Mucosa of rectum (tissue), 2 donors: ENCODE results near the gene ATL2.

Experiments
- H3K27ac ChIP-seq, 2 donors: one replicate each; pipeline ENCODE4 v1.7.0; 2013; ENCODE audit warnings: inconsistent platforms in 2 of 2, low read depth in 2 of 2, low read length in 2 of 2
- H3K27me3 ChIP-seq, 2 donors: one replicate each; pipeline ENCODE4 v1.7.0; 2013; ENCODE audit warnings: low read length in 2 of 2; ENCODE audit not compliant: control insufficient read depth in 2 of 2, insufficient read depth in 2 of 2
- H3K36me3 ChIP-seq, 2 donors: one replicate each; pipeline ENCODE4 v1.7.0; 2013; ENCODE audit warnings: low read length in 2 of 2; ENCODE audit not compliant: control insufficient read depth in 2 of 2, insufficient read depth in 2 of 2
- H3K4me1 ChIP-seq, 2 donors: one replicate each; pipeline ENCODE4 v1.7.0; 2013; ENCODE audit warnings: low read length in 2 of 2, mild to moderate bottlenecking in 1 of 2; ENCODE audit not compliant: control insufficient read depth in 2 of 2, insufficient read depth in 2 of 2
- H3K4me3 ChIP-seq, 2 donors: one replicate each; pipeline ENCODE4 v1.7.0; 2013; ENCODE audit warnings: low read length in 2 of 2
- H3K9ac ChIP-seq, 2 donors: one replicate each; pipeline ENCODE4 v1.7.0; 2013; ENCODE audit warnings: low read length in 2 of 2, low read depth in 1 of 2, mild to moderate bottlenecking in 1 of 2
- H3K9me3 ChIP-seq, 2 donors: one replicate each; pipeline ENCODE4 v1.7.0; 2013; ENCODE audit warnings: low read length in 2 of 2; ENCODE audit not compliant: control insufficient read depth in 2 of 2
- donor health status: healthy.
- donor health status: Normal muscosa, but diverticular disease.

ATL2 gene

GRCh38 chr2:38377050-38377828 is at the start of gene ATL2:
Gene ATL2, minus strand, starts transcription at chr2:38377273. Its CDS starts 13 bp downstream, at chr2:38377260.
- H3K4me1 ChIP-seq, result peaks cover 9 to 13% of the 10 kb centered on the region in 2 donors
- no peaks in the 10 kb centered on the region for H3K36me3 ChIP-seq
- H3K27ac ChIP-seq, result peak within 1 kb of the TSS; percentile 97 to 98
- peak within 1 kb of the TSS; percentile 87 to 94 for H3K4me3 ChIP-seq
- peak within 1 kb of the TSS; percentile 91 to 97 for H3K9ac ChIP-seq
- H3K27me3 ChIP-seq, result no peaks in the 10 kb centered on the region
- H3K9me3 ChIP-seq, result no peaks in the 10 kb centered on the region

- Histone ChIP-seq H3K27me3 (no peaks in the 10 kb centered on the region), H3K36me3 (no peaks in the 10 kb centered on the region), H3K27ac (no peak overlapping the region), H3K4me3 (no peak overlapping the region), H3K9me3 (no peaks in the 10 kb centered on the region), H3K9ac (no peak overlapping the region), H3K4me1 (no peaks in the 10 kb centered on the region)
These were observed 46.7 kb upstream of the ATL2 start for GRCh38 chr2:38423763-38424162.

DNA sequence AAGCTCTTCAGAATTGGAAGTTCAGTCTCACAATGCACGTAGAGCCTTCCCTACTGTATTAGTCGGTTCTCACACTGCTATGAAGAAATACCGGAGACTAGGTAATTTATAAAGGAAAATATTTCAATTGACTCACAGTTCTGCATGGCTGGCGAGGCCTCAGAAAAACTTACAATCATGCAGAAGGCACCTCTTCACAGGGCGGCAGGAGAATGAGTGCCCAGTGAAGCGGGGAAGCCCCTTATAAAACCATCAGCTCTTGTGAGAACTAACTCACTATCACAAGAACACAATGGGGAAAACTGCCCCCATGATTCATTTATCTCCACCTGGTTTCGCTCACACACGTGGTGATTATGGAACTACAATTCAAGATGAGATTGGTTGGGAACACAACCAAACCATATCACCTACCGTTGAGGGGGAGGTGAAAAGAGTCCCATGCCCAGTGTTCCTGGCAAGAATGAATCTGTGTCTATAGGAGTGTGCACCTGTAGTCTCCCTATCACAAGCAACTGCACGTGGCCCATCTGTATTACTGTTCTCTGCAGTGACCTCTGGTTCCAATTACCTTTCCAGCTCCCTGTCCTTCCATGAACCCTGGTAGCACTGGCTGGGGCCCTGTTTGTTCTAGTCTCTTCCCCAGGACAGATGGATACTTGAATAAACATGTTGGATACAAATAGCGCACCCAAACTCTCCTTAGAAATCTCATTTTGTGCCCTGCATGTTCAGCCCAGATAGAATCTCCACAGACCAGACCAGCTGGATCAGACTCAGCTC is 44.4 kb upstream of the ATL2 start:
- Histone ChIP-seq H3K36me3 (no peaks in the 10 kb centered on the region), H3K4me1 (no peaks in the 10 kb centered on the region), H3K9ac (no peak overlapping the region), H3K27me3 (no peaks in the 10 kb centered on the region), H3K27ac (no peak overlapping the region), H3K9me3 (no peaks in the 10 kb centered on the region), H3K4me3 (no peak overlapping the region)

DNA sequence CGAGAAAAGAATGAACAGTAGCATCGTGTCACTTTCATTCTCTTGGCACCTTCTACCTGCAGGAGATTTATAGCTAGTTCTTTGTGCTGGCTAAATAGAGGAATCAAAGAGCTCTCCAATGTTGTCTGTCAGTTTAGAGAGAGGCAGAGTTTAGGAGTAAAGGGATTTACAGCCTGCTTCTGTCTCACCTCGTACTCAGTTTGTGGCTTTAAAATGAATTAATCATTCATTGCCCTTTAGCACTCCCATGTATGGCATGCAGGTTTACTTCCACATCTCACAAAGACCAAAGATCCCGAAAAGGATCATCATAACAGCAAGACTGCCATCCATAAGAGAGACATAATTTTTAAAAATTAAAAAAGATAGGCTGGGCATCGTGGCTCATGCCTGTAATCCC is 42.4 kb upstream of the ATL2 start:
- Histone ChIP-seq H3K4me3 (no peak overlapping the region), H3K9me3 (no peaks in the 10 kb centered on the region), H3K9ac (no peak overlapping the region), H3K36me3 (no peaks in the 10 kb centered on the region), H3K27me3 (no peaks in the 10 kb centered on the region), H3K27ac (no peak overlapping the region), H3K4me1 (no peaks in the 10 kb centered on the region)

GRCh38 chr2:38418735-38419134 is 41.7 kb upstream of the ATL2 start:
- Histone ChIP-seq H3K4me3 (no peak overlapping the region), H3K4me1 (no peaks in the 10 kb centered on the region), H3K9me3 (no peaks in the 10 kb centered on the region), H3K9ac (no peak overlapping the region), H3K27me3 (no peaks in the 10 kb centered on the region), H3K36me3 (no peaks in the 10 kb centered on the region), H3K27ac (no peak overlapping the region)

DNA sequence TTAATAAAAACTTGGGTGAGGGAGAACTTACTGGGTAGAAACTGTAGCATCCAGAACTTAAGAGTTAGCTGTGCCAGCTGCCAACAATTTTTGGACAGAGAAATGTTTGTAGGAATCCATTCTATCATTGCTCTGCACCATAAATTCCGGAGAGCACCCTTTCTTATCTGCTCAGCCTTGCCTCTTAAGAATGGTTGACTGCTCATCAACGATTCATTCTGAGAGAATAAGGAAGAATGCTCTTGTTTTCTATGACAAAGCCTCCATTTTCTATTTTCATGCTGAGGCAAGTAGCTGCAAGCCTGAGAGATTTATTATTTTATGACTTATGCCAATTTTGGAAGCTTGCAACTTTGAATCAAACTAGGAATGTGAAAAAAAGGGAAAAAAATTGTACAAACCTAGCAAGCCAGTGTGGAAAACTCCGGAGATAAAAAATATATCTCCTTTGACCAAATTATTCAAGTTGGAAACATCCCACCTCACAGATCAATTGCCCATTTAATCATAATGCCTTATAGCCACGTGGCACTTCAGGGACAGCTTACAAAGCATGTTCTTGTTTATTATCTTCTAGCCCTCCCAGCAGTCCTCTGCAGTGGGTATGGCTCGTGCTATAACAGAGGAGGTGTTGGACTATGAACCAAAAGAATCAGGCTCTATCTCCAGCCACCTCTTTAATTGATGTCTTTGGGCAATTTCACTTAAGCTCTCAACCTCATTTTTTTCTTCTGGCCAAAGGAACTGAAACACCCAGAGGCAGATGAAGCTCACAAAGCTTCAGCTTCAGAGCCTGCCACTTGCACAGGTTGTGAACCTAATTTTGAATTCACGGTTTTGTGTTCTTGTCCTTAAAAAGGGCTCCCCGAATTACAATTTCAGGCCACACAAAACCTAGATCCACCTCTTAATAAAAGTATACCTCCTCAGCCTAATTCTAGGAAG is 40.9 kb upstream of the ATL2 start:
- H3K27ac ChIP-seq, result no peak overlapping the region

DNA sequence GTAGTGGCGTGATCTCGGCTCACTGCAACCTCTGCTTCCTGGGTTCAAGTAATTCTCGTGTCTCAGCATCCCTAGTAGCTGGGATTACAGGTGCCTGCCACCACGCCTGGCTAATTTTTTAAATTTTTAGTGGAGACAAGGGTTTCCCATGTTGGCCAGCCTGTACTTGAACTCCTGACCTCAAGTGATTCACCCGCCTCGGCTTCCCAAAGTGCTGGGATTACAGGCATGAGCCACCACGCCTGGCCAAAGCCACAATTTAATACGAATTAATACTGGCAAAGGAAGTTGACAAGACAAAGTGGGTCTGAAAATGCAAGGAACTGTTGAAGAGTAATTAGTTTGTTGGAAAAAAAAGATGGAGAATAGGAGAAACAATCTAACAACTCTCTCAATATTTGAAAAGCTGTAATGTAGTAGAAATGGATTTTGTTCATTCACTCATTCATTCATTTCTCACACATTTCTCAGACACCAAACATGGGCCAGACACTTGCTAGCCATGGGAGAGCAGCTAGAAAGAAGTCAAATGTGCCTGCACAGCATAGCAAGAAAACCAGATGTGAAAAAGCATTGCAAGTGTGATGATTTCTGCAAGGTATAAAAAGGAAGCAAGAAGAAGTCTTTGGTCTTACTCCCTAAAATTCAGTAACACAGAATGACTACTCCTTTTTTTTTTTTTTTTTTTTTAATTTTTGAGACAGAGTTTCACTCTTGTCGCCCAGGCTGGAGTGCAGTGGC is 39.4 kb upstream of the ATL2 start:
- no peak overlapping the region for H3K27ac ChIP-seq
- H3K9me3 ChIP-seq, result peaks cover 0 to 3% of the 10 kb centered on the region in 2 donors
- H3K4me3 ChIP-seq, result no peak overlapping the region
- H3K36me3 ChIP-seq, result no peaks in the 10 kb centered on the region
- H3K4me1 ChIP-seq, result no peaks in the 10 kb centered on the region
- H3K27me3 ChIP-seq, result no peaks in the 10 kb centered on the region
- no peak overlapping the region for H3K9ac ChIP-seq

More for the DNA sequence above, 40.9 kb upstream of the ATL2 start:
- Histone ChIP-seq H3K4me1 (no peaks in the 10 kb centered on the region), H3K27me3 (no peaks in the 10 kb centered on the region), H3K9ac (no peak overlapping the region), H3K36me3 (no peaks in the 10 kb centered on the region), H3K4me3 (no peak overlapping the region), H3K9me3 (no peaks in the 10 kb centered on the region)

DNA sequence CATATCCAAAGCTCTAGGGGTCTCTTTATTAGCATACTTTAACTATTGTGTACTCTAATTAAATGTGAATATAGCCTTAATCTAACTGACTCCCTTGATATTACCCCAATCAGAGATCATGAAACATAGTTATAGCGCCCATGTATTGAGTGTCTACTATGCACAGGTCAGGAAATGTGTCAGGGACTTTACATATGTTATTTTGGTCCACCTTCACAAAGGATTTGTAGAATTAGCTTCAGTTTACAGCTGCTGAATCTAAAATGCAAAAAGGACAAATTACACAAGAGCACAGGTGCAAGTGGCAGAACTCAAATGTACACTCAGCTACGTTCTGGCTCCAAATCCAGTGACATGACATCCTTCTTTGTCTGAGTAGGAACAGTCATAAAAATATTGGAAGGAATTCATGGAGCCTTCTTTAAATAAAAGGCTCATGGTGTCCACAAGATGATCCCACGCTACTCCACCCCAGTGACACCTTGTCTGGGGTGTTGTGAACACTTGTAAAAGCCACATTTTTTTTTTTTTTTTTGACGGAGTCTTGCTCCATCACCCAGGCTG is 38.7 kb upstream of the ATL2 start:
- no peak overlapping the region for H3K4me3 ChIP-seq
- H3K4me1 ChIP-seq, result no peaks in the 10 kb centered on the region
- H3K9me3 ChIP-seq, result peaks cover 0 to 3% of the 10 kb centered on the region in 2 donors
- H3K27me3 ChIP-seq, result no peaks in the 10 kb centered on the region
- H3K36me3 ChIP-seq, result no peaks in the 10 kb centered on the region
- no peak overlapping the region for H3K27ac ChIP-seq
- H3K9ac ChIP-seq, result no peak overlapping the region

DNA sequence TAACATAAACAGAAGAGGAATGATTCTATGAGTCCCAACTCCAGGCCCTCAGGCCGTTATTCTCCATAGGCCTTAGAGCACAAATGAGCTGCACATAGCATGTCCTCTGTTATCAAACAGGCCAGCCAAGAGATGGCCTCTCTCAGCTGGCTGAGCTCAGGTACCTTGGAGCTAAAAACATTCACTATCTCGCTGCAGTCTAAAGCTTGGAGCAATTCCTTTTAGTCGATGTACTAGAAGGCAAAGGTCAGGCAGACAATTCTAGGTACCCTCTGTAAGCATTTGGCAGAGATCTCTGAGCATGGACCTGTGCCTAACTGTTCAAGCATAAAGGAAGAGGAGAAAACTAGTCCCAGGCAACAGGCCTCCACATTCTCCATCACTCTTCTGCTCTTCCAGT is 38.0 kb upstream of the ATL2 start:
- H3K27me3 ChIP-seq, result no peaks in the 10 kb centered on the region
- no peak overlapping the region for H3K4me3 ChIP-seq
- H3K27ac ChIP-seq, result no peak overlapping the region
- H3K36me3 ChIP-seq, result no peaks in the 10 kb centered on the region
- H3K4me1 ChIP-seq, result no peaks in the 10 kb centered on the region
- H3K9ac ChIP-seq, result no peak overlapping the region
- peaks cover 0 to 3% of the 10 kb centered on the region in 2 donors for H3K9me3 ChIP-seq
